ENCODE data around the gene RNF212.

GRCh38 chr4:1079711-1080265, 33.6 kb downstream of the RNF212 start:
- no peak for TF ChIP-seq POLR2A (IDR thresholded peaks at IDR 0.05)
- no peak for TF ChIP-seq CTCF (IDR thresholded peaks at IDR 0.05)

All from thyroid gland (tissue), 4 donors.